Measurements from ENCODE around the gene AOPEP. TPM values are rescaled to one million over a fixed set of nuclear protein-coding genes. Genes with fewer than 3 reads are reported as not detected.
A peak's percentile ranks its signal among the peaks of the same experiment; 100 is the strongest.

The AOPEP gene
- total RNA-seq, 2 donors from 2014 or later: 12.4 to 12.9 TPM

DNA sequence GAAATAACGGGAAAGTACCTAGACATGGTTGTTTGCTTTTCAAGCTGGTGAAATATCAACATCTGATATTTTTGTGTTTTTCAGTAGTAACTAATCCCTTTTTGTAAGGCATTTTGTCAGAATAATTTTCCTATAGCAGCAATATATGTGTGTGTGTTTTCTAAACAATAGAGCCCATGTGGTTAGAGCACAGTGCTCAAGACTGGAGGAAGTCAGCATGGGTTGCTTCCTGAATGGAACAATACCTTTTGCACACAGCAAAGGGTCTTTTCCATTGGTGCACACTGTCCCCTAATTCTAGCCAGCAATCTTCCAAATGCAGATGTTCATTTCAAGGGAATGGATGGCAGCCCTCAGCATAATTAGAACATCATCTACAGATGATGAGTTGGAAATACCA is 270.1 kb downstream of the AOPEP start:
- no peak overlapping the region for H3K4me3 Mint-ChIP-seq
- no peaks in the 10 kb centered on the region for H3K9me3 ChIP-seq (ENCODE audit: control insufficient read depth, low read length, poor library complexity, severe bottlenecking)
- no peak overlapping the region for H3K27ac Mint-ChIP-seq
- ATAC-seq (no peak), DNase-seq (no peak)
- H3K36me3 Mint-ChIP-seq (ENCODE audit: low read depth): peaks cover 4% of the 10 kb centered on the region
- H3K27me3 Mint-ChIP-seq: peaks cover 20% of the 10 kb centered on the region
- no peaks in the 10 kb centered on the region for H3K4me1 Mint-ChIP-seq

DNA sequence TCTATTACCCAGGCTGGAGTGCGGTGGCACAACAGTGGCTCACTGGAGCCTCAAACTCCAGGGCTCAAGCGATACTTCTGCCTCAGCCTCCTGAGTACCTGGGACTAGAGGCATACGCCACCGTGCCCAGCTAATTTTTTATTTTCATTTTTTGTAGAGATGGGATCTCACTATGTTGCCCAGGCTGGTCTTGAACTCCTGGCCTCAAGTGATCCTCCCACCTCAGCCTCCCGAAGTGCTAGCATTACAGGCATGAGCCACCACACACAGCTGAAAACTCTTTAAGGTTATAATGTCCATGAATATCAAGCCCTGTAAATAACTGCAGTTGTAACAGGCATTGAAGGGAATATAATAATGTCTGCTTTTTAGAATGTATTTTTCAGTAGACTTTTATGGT is 271.2 kb downstream of the AOPEP start:
- Mint-ChIP-seq H3K36me3 (ENCODE audit: low read depth) (peaks cover 6% of the 10 kb centered on the region), H3K4me3 (no peak overlapping the region), H3K27me3 (peaks cover 25% of the 10 kb centered on the region), H3K27ac (no peak overlapping the region), H3K4me1 (no peaks in the 10 kb centered on the region)
- no peak for ATAC-seq
- H3K9me3 ChIP-seq (ENCODE audit: control insufficient read depth, low read length, poor library complexity, severe bottlenecking): no peaks in the 10 kb centered on the region
- no peak for DNase-seq

DNA sequence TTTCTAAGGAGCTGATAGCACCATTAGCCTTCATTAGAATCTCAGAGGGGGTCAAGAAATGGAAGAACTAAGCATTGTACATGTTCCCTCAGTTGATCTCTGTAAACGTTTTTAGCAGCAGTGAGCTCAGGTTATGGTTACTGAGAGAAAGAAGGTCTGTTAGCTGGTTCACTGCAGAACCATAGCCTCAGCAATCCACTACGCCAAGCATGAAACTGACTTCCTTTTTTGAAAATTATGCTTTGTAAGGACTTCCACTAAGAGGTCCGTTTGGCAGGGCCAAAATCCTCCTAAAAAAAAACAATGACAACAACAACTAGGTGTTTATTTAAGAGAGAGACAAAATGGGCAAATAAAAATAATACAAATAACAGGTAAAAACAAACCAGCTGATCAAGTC is 273.3 kb downstream of the AOPEP start:
- Mint-ChIP-seq H3K4me3 (no peak overlapping the region), H3K27me3 (peaks cover 31% of the 10 kb centered on the region), H3K36me3 (ENCODE audit: low read depth) (peaks cover 6% of the 10 kb centered on the region), H3K4me1 (no peaks in the 10 kb centered on the region), H3K27ac (no peak overlapping the region)
- no peaks in the 10 kb centered on the region for H3K9me3 ChIP-seq (ENCODE audit: control insufficient read depth, low read length, poor library complexity, severe bottlenecking)
- no peak for DNase-seq
- ATAC-seq: no peak

DNA sequence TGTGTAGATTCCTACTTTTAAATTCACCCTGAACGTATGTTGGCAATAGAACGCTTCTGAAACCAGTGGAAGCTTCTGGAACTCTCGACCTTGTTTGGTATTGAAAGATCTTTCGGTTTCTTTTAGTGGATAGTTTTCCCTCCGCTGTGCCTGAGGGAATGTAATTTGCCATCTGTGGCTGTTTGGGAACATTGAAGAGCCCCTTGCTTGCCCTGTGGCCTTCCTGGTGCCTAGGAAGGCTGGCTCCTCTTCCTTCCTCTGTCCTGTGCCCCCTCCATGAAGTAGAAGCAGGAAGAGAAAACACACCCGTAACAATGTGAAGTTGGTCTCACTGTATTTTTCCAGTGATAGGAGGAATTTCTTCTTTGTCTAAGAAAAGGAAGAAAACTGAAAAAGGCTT is 274.3 kb downstream of the AOPEP start:
- no peak for DNase-seq
- H3K27me3 Mint-ChIP-seq: peaks cover 31% of the 10 kb centered on the region
- H3K36me3 Mint-ChIP-seq (ENCODE audit: low read depth): peaks cover 6% of the 10 kb centered on the region
- no peak overlapping the region for H3K4me3 Mint-ChIP-seq
- no peaks in the 10 kb centered on the region for H3K4me1 Mint-ChIP-seq
- no peak overlapping the region for H3K27ac Mint-ChIP-seq
- no peak for ATAC-seq
- no peaks in the 10 kb centered on the region for H3K9me3 ChIP-seq (ENCODE audit: control insufficient read depth, low read length, poor library complexity, severe bottlenecking)

DNA sequence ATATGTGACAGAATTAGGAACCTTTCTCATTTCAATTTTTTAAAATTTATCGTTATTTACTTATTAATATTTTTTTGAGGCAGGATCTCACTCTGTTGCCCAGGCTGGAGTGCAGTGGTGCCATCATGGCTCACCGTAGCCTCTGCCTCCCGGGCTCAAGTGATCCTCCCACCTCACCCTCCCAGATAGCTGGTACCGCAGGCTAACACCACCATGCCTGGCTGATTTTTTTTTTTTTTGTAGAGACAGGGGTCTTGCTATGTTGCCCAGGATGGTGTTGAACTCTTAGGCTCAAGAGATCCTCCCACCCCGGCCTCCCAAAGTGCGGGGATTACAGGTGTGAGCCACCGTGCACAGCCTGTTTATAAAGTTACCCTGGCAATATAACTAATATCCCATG is 275.2 kb downstream of the AOPEP start:
- peaks cover 31% of the 10 kb centered on the region for H3K27me3 Mint-ChIP-seq
- H3K9me3 ChIP-seq (ENCODE audit: control insufficient read depth, low read length, poor library complexity, severe bottlenecking): no peaks in the 10 kb centered on the region
- no peak overlapping the region for H3K27ac Mint-ChIP-seq
- H3K36me3 Mint-ChIP-seq (ENCODE audit: low read depth): peaks cover 6% of the 10 kb centered on the region
- ATAC-seq (no peak), DNase-seq (no peak)
- H3K4me3 Mint-ChIP-seq: no peak overlapping the region
- no peaks in the 10 kb centered on the region for H3K4me1 Mint-ChIP-seq

DNA sequence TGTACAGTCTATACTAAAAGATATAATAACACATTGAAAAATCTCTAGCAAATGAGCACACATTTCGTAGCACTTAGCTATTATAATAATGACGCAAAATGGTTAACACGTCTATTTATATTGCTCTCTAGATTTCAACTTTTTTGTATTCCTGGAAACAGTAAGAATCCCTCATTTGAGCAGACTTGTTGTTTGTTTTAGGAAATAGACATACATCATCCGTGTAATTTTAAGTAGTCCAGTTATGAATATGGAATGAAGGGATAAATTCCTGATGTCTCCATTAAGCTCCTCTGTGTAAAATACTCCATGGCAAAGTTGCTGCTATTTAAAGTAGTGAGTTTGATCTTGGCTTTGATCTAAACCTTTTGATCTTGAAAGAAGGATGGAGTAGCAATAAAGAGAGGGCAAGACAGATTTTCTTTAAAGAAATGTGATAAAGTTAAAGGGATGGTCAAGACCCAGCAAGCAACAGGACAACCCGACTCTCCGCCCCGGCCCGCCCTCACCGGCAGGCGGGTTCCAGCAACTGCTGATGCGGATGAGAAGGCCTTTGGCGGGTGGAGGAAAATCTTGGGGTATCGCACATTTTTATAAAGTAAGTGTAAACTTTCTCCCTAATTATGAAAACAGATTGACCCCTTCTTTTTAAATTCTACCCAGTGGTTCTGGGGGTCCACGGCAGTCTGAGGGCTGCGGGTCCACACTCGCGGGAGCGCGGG is 277.4 kb downstream of the AOPEP start:
- peaks cover 23% of the 10 kb centered on the region for H3K27me3 Mint-ChIP-seq
- H3K36me3 Mint-ChIP-seq (ENCODE audit: low read depth): peaks cover 6% of the 10 kb centered on the region
- DNase-seq (no peak), ATAC-seq (no peak)
- H3K27ac Mint-ChIP-seq: no peak overlapping the region
- H3K9me3 ChIP-seq (ENCODE audit: control insufficient read depth, low read length, poor library complexity, severe bottlenecking): no peaks in the 10 kb centered on the region
- no peaks in the 10 kb centered on the region for H3K4me1 Mint-ChIP-seq
- H3K4me3 Mint-ChIP-seq: peak overlapping the region; percentile 89

DNA sequence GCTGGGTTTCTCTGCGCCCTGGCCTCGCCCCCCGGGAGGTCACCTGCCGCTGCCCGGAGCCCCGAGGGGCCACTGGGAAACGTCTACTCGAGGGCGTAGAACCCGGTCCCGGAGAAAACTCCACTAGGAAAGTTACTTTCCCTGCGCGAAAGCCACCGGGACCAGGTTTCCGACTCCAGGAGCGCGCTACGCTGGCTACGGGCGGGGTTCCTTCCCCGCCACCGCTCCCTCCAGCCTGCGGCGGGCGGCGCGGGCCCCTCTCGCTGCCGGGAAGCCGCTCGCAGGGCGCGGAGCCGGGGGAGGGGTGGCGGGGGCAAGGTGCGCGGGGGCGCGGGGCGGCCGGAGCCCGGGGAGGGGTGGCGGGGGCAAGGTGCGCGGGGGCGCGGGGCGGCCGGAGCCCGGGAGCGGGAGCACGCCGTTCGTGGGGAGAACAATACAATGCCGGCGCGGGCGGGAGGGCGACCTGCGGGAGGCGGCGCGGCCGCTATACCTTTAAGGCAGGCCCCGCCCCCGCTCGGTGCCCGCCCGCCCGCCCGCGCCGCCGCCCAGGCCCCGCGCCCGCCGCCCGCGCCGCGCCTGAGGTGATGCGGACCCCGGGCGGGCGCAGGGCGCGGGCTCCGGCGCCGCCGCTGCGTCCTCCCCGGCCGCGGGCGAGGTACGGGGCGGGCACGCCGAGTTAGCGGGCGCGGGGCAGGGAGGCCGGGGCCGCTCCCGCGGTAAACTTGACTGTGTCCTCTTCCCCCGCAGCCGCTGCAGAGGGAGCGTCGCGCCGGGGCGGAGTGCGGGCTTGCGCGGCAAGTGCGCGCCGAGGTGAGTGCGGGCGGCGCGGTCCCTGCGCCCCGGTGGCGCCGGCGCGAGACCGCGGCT is 278.1 kb downstream of the AOPEP start:
- H3K4me1 Mint-ChIP-seq: no peaks in the 10 kb centered on the region
- H3K9me3 ChIP-seq (ENCODE audit: control insufficient read depth, low read length, poor library complexity, severe bottlenecking): no peaks in the 10 kb centered on the region
- no peak overlapping the region for H3K27ac Mint-ChIP-seq
- H3K4me3 Mint-ChIP-seq: peak overlapping the region; percentile 89
- DNase-seq (peak in 2 of 3 donors; percentile 19 to 35), ATAC-seq (peak; percentile 82)
- peaks cover 22% of the 10 kb centered on the region for H3K27me3 Mint-ChIP-seq
- peaks cover 6% of the 10 kb centered on the region for H3K36me3 Mint-ChIP-seq (ENCODE audit: low read depth)

DNA sequence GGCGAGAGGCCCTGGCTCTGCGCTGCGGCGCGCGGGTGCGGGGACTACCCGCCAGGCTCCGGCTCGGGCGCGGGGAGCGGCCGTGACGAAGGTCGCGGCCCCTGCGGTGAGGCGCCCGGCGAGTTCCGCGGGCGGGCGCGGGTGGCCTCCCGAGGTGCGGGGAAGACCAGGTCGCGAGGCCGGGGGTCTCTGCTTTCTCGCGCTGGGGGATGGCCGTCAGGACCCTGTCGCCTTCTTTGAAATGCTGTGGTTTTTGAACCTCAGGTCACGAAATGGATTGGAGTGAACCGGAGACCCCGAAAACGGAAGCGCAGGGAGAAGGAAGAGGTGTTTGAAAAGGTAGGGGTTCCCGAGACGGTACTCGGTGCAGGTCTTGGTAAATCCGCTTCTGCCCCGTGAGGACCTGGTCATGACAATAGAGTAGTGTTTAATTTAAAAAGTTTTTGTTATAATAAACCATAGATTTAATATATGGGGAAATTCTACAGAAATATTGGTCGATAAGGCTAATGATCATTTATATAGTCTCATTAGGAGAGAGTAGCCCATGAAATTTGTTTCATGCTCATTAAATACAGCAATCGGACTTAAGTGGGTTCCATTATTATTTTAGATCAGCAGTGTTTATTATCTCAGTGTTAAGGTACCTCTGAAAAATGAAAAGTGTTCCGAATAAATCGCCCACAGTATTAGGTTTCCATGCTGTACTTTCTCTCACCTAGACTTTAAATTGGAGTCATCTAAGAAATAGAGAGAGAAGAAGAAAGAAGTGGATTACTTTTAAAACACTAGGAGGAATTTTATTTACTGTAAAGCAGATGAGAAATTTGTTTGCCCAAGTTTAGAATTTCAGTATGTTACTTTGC is 279.0 kb downstream of the AOPEP start:
- Mint-ChIP-seq H3K27me3 (peaks cover 18% of the 10 kb centered on the region), H3K36me3 (ENCODE audit: low read depth) (peaks cover 6% of the 10 kb centered on the region), H3K27ac (no peak overlapping the region), H3K4me1 (no peaks in the 10 kb centered on the region), H3K4me3 (peak overlapping the region; percentile 74)
- no peaks in the 10 kb centered on the region for H3K9me3 ChIP-seq (ENCODE audit: control insufficient read depth, low read length, poor library complexity, severe bottlenecking)
- no peak for DNase-seq
- no peak for ATAC-seq

DNA sequence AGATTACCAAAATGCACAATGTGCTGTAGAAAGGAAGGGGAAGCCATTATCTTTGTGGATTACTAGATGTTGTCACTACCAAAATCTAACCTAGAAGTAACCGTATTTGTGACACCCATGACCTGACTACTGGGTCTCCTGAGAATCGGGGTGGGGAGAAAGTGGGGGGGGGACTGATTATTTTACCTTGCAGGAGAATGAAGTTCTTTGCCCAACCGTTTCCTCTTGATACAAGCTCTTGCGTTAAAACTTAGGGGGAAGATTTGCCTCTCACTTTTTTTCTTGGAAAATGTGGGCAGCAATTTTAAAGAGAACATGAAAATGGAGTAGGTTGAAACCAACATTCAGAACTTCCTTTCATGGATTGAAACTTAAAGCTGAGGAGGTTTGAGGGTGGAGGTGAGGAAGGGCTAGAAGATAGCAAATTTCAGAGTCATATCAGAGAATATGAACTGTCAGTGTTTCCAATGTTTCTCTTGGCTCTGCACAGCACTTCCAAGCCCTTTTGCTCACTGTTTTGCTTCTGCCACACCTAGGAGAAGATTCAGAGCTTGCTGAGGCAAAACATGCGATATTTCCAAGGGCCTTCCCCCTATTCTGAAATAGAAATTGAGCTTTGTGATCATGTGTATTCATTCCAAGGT is 280.8 kb downstream of the AOPEP start:
- Mint-ChIP-seq H3K4me1 (no peaks in the 10 kb centered on the region), H3K4me3 (no peak overlapping the region), H3K36me3 (ENCODE audit: low read depth) (peaks cover 2% of the 10 kb centered on the region), H3K27ac (no peak overlapping the region), H3K27me3 (peaks cover 9% of the 10 kb centered on the region)
- DNase-seq: no peak
- no peak for ATAC-seq
- no peaks in the 10 kb centered on the region for H3K9me3 ChIP-seq (ENCODE audit: control insufficient read depth, low read length, poor library complexity, severe bottlenecking)

DNA sequence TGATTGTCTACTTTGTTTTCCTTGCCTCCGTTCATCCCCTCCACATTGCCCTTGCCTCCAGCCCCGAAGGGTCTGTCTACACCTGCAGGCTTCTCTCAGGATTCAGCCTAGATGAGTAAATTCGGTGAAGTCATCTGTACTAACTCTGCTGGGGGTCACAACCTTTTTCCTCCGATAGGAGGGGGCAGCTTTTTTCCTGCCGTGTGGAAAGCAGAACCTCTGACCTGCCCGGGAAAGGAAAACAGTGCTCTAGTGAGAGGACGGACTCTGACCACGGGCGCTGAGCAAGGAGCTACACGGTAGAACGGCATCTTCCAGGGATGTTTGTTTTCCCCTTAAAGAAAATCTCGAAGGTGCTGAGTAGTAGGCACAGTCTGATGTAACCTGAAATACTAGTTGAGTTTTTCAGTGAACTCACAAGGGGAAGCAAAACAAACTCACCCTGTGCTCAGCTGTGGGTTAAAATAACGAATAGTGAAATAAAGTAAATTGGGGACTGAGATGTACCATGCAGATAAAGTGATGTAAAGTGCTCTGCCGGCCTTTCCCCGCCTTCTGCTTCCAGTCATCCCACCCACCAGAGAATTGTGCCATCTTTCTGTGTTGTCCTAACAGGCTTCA is 281.8 kb downstream of the AOPEP start:
- Mint-ChIP-seq H3K4me1 (no peaks in the 10 kb centered on the region), H3K27ac (no peak overlapping the region), H3K27me3 (peaks cover under 1% of the 10 kb centered on the region), H3K4me3 (no peak overlapping the region), H3K36me3 (ENCODE audit: low read depth) (no peaks in the 10 kb centered on the region)
- no peak for ATAC-seq
- no peaks in the 10 kb centered on the region for H3K9me3 ChIP-seq (ENCODE audit: control insufficient read depth, low read length, poor library complexity, severe bottlenecking)
- DNase-seq: no peak

DNA sequence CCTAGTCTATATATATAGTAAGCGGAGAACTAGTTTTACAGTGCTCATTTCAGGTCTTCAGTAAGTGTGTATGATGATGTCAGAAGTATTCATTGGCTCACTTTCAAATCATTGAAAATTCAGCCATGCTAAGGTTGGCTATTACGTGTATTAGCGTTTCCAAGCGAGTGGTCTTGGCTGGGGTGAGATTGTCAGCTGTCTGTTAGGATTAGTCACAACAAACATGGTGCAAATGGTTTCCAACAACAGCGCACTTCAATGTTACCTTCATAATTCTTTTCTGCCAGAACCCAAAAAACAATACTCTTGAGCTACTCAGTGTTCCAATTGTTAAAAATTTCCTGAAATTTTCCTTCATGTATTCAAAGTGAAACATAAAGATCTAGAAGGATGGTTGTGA is 283.0 kb downstream of the AOPEP start:
- Mint-ChIP-seq H3K36me3 (ENCODE audit: low read depth) (no peaks in the 10 kb centered on the region), H3K27me3 (no peaks in the 10 kb centered on the region), H3K4me1 (no peaks in the 10 kb centered on the region), H3K4me3 (no peak overlapping the region), H3K27ac (no peak overlapping the region)
- no peak for DNase-seq
- H3K9me3 ChIP-seq (ENCODE audit: control insufficient read depth, low read length, poor library complexity, severe bottlenecking): no peaks in the 10 kb centered on the region
- no peak for ATAC-seq

DNA sequence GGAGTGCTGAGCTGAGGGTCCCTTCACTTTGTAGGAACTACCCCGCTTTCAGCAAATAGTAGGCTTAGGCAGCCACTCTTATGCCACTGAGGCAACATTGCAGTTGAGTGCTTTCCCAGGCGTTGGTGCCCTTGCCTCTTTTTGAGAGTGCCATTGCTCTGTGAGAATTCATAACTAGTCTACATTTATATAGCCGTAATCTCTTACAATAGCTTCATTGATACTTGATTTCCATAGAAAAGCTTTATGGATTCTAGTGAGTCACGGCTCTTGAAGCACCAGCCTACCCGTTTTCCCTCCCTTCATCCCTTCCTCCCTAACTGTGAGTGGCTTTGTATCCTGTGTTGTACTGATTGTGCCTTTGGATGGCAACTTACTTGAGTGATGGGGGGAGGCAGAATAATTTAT is 283.9 kb downstream of the AOPEP start:
- H3K9me3 ChIP-seq (ENCODE audit: control insufficient read depth, low read length, poor library complexity, severe bottlenecking): no peaks in the 10 kb centered on the region
- DNase-seq (no peak), ATAC-seq (no peak)
- Mint-ChIP-seq H3K4me3 (no peak overlapping the region), H3K27me3 (no peaks in the 10 kb centered on the region), H3K4me1 (no peaks in the 10 kb centered on the region), H3K27ac (no peak overlapping the region), H3K36me3 (ENCODE audit: low read depth) (no peaks in the 10 kb centered on the region)

Measured in T-helper 17 cell (primary cell).